GM19099 (cell line): ENCODE results near the gene POLR3F.

ENCODE experiments used
- POLR2A ChIP-seq: IDR thresholded peaks from 3 replicates; pipeline ENCODE4 v1.6.1; 2011; ENCODE audit warnings: low read depth; ENCODE audit not compliant: insufficient read length; ENCODE audit errors: extremely low read depth

Gene POLR3F

DNA sequence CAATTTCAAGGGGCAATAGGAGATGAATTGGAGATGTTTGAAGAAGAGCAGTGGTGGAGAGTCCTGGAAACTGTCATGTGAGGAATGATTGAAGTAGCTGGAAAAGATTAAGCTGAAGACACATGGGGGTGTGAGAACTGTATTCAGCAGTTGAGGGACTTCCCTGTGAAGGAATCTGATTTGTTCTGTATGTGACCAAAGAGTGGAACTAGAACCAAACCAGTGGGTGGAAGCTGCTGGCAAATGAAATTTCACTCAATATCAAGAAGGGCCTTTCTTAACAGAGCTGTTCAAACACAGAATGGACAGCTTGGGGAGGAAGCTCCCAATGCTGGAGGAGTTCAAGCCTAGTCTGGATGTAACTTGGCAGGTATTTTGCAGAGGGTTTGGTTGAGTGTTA is 61.9 kb downstream of the POLR3F start:
- TF ChIP-seq POLR2A: no peak

DNA sequence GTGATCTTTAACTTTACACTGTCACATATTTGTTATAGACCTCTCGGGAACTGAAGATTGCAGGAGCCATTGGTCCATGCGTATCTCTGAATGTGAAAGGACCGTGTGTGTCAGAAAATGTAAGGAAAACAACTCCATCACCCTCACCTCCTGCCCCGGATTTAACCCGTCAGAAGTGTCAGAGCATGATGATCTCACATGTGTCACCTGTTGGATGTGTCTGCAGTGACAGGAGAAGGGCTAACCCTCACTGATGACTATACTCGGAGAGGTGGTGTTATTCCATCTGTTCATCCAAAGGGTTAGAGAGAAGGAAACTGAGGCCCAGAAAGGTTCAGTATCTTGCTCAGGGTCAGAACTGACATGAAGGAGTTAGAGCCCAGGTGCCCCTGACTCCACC is 65.4 kb downstream of the POLR3F start:
- no peak for TF ChIP-seq POLR2A

DNA sequence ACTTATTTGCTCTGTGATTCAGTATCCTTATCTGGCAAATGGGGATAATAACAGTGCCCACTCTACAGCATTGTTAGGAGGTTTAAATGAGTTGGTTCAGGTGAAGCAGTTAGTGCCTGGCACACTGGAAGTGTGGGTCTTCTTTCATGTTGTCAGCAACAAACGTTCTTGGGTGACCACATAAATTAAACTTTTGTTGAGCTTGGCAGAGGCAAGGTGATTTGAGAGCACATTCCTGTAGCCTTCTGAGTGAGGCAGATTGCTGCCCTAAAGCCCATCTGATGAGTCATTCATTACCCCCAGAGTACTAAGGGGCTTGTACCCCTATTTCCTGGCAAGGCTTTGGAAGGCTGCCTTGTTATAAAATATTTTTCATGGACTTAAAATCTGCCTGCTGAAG is 66.3 kb downstream of the POLR3F start:
- no peak for TF ChIP-seq POLR2A

DNA sequence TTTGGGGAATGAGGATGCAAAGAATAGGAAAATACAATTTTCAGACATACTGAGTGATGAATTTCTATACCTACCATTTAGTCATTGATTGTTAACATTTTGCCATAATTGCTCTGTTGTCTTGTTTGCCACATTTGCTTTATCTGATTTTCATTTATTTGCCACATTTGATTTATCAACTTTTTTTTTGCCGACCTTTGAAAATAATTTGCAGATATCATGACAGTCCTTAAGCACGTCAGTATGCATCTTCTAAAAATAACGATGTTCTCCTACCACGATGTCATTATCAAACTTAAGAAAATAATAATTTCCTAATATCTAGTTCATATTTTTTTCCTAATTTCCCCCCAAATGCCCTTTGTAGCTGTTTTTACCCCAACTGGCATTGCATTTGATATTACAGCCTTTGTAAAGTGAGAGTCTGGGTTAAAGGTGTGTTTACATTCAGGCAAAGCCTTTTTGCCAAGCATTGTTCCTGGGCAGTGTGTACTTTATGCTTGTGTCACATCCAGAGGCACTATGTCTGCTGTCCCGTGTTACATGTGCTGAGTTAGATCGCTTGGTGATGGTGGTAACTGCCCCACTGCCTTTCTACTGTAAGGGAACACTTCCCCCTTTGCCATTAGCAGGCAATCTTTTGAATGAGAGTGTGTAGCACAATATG is 66.9 kb downstream of the POLR3F start:
- TF ChIP-seq POLR2A: no peak
